Right atrium auricular region (tissue), 2 donors: ENCODE results near the gene CBARP. TPM values are rescaled to one million over a fixed set of nuclear protein-coding genes. Genes with fewer than 3 reads are reported as not detected.

ENCODE experiments used
- DNase-seq: peaks from one replicate; pipeline ENCODE4 v3.0.0-alpha.2; 2019; ENCODE audit warnings: low spot score
- H3K27ac ChIP-seq, 2 donors: fragments of 200-600 bp; sonication (generic); 1 replicate in 1 of 2; 2 replicates in 1 of 2; pipeline ENCODE4 v1.5.1; 2016 to 2019
- H3K27me3 ChIP-seq, 2 donors: fragments of 200-600 bp; sonication (generic); one replicate each; pipeline versions ENCODE4 v1.5.1 to v1.6.0; 2017 to 2019
- H3K36me3 ChIP-seq: fragments of 200-600 bp; sonication (generic); one replicate; pipeline ENCODE4 v1.5.1; 2016
- H3K4me1 ChIP-seq, 2 donors: fragments of 200-600 bp; sonication (generic); one replicate each; pipeline versions ENCODE4 v1.5.1 to v1.6.0; 2017 to 2019
- H3K4me3 ChIP-seq, 2 donors: fragments of 200-600 bp; sonication (generic); 1 replicate in 1 of 2; 2 replicates in 1 of 2; pipeline ENCODE4 v1.5.1; 2017 to 2019; ENCODE audit warnings: mild to moderate bottlenecking in 1 of 2, moderate library complexity in 1 of 2
- H3K9me3 ChIP-seq, 2 donors: fragments of 200-600 bp; sonication (generic); one replicate each; pipeline ENCODE4 v1.5.1; 2019
- CTCF ChIP-seq, 2 donors: fragments of 200-600 bp; sonication (generic); IDR thresholded peaks; one replicate each; pipeline ENCODE4 v1.5.1; 2019; ENCODE audit warnings: antibody characterized with exemption in 2 of 2
- total RNA-seq, 2 donors: library from RNA; depleted of rRNA; stranded (reverse); fragments of >200 nt; gene quantifications; one replicate each; pipeline ENCODE4 v1.1.0, GENCODE V29; 2016

CBARP gene
- total RNA-seq, 2 donors from 2014 or later: 2.4 to 2.6 TPM

DNA sequence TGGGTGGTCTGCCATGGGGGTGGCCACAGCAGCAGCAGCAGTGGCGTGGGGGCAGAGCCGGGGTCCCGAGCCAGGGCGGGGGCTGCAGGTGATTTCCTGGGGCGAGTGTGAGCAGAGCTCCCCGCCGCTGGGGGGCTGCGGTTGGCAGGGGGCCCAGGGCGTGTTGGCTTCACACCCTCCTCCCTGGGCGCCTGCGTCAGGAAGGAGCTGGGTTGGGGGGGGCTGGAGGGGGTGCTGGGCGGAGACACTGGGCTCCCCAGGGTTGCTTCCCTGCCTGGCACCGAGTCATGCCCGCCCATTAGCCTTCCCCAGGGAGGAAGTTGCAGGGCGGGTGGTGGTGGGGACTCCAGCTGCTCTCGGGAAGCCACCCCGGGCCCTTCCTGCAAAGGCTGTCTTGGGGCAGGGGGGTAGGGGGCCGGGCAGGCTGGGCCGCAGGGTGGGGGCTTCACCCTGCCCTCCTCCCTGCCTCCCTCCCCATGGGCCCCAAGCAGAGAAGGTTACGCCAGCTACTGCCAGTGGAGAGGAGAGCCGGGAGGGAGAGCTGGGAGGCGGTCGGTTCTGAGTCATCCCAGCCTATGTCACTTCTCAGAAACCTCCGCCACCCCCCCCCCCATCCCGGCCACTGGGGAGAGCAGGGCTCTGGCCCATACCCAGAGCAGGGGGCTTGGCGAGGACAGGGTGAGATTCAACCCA, 15.2 kb upstream of the CBARP start:
- peaks cover 63% of the 10 kb centered on the region for H3K36me3 ChIP-seq
- peak overlapping the region; percentile 81 to 82 for H3K4me3 ChIP-seq
- no peaks in the 10 kb centered on the region for H3K9me3 ChIP-seq
- H3K27me3 ChIP-seq: no peaks in the 10 kb centered on the region
- H3K27ac ChIP-seq: peak overlapping the region; percentile 97 to 100
- peak; percentile 95 for DNase-seq
- peaks cover 0 to 76% of the 10 kb centered on the region in 2 donors for H3K4me1 ChIP-seq
- peak in 1 of 2 donors; percentile 17 for TF ChIP-seq CTCF (IDR thresholded peaks at IDR 0.05)

GRCh38 chr19:1252221-1252820, 14.5 kb upstream of the CBARP start:
- Histone ChIP-seq H3K4me1 (peaks cover 0 to 76% of the 10 kb centered on the region in 2 donors), H3K27ac (peak overlapping the region; percentile 97 to 100), H3K9me3 (no peaks in the 10 kb centered on the region), H3K36me3 (peaks cover 57% of the 10 kb centered on the region), H3K4me3 (peak overlapping the region; percentile 81 to 82), H3K27me3 (no peaks in the 10 kb centered on the region)
- DNase-seq: peak; percentile 96
- no peak for TF ChIP-seq CTCF (IDR thresholded peaks at IDR 0.05)

GRCh38 chr19:1251330-1252220, 13.8 kb upstream of the CBARP start:
- peaks cover 49% of the 10 kb centered on the region for H3K36me3 ChIP-seq
- peak overlapping the region; percentile 97 to 100 for H3K27ac ChIP-seq
- peaks cover 0 to 75% of the 10 kb centered on the region in 2 donors for H3K4me1 ChIP-seq
- DNase-seq: no peak
- TF ChIP-seq CTCF (IDR thresholded peaks at IDR 0.05): no peak
- H3K27me3 ChIP-seq: no peaks in the 10 kb centered on the region
- no peaks in the 10 kb centered on the region for H3K9me3 ChIP-seq
- peak overlapping the region; percentile 81 to 82 for H3K4me3 ChIP-seq

GRCh38 chr19:1250437-1251260, 12.8 kb upstream of the CBARP start:
- H3K27ac ChIP-seq: peak overlapping the region; percentile 97 to 100
- H3K9me3 ChIP-seq: no peaks in the 10 kb centered on the region
- no peak for DNase-seq
- peak overlapping the region; percentile 81 to 82 for H3K4me3 ChIP-seq
- H3K4me1 ChIP-seq: peaks cover 0 to 75% of the 10 kb centered on the region in 2 donors
- H3K36me3 ChIP-seq: peaks cover 40% of the 10 kb centered on the region
- no peaks in the 10 kb centered on the region for H3K27me3 ChIP-seq
- TF ChIP-seq CTCF (IDR thresholded peaks at IDR 0.05): no peak

- H3K4me1 ChIP-seq: peaks cover 0 to 75% of the 10 kb centered on the region in 2 donors
- H3K4me3 ChIP-seq: peak overlapping the region; percentile 81 to 82
- H3K27ac ChIP-seq: peak overlapping the region; percentile 97 to 100
- peaks cover 34% of the 10 kb centered on the region for H3K36me3 ChIP-seq
- H3K9me3 ChIP-seq: no peaks in the 10 kb centered on the region
- H3K27me3 ChIP-seq: no peaks in the 10 kb centered on the region
- no peak for TF ChIP-seq CTCF (IDR thresholded peaks at IDR 0.05)
- DNase-seq: no peak
These were observed 12.2 kb upstream of the CBARP start for GRCh38 chr19:1249990-1250436.
